HG03108 (cell line): ENCODE measurements around the gene RHEBL1.

ENCODE experiments used
- ATAC-seq: cut with Tn5 transposase; IDR thresholded peaks from one replicate; pipeline ENCODE4 v1.9.1; 2021; ENCODE audit warnings: moderate library complexity; ENCODE audit not compliant: unreplicated experiment

RHEBL1 gene

DNA sequence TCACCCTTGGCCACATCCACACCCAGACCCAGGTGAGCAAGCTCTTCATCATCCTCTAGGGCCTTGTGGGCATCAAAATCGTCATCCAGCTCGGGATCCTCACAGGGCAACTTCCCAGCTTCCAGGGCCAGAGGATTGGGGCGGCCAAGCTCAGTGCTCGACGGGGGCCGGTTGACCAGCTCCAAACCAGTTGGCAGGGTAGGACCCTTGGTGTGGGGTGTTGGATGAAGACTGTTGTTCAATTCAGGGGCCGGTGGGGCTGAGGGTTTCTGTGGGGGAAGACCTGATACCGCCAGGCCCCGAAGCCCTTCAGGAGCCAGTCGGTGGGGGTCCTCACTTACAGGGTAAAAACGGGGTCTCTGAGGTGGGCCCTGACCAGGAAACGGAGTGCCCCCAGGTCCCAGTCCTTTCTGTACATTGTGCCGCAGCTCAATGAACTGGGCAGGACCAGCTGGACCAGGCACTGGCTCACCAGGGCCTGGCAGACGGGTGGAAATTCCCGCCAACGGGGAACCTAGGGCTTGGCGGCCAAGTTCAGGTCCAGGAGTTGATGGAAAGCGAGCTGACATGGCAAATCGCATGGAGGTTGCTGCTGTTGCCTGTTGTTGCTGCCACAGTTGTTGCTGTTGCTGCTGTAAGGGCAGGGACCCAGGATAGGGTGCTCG is 31.4 kb downstream of the RHEBL1 start:
- ATAC-seq = no peak

DNA sequence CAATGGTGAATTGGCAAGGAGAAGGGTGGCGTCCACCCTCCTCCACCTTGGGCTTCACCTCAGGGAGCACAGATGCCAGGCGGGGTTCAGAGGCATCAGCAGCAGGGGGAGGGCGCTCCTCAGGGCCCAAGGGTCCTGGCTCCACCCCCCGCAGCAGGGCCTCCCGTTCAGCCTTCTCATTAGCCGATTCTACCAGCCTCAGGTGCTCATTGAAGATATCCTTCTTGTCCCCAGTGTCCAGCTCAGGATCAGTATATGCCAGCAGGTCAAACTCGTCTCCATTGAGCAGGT is 31.9 kb downstream of the RHEBL1 start:
- no peak for ATAC-seq

DNA sequence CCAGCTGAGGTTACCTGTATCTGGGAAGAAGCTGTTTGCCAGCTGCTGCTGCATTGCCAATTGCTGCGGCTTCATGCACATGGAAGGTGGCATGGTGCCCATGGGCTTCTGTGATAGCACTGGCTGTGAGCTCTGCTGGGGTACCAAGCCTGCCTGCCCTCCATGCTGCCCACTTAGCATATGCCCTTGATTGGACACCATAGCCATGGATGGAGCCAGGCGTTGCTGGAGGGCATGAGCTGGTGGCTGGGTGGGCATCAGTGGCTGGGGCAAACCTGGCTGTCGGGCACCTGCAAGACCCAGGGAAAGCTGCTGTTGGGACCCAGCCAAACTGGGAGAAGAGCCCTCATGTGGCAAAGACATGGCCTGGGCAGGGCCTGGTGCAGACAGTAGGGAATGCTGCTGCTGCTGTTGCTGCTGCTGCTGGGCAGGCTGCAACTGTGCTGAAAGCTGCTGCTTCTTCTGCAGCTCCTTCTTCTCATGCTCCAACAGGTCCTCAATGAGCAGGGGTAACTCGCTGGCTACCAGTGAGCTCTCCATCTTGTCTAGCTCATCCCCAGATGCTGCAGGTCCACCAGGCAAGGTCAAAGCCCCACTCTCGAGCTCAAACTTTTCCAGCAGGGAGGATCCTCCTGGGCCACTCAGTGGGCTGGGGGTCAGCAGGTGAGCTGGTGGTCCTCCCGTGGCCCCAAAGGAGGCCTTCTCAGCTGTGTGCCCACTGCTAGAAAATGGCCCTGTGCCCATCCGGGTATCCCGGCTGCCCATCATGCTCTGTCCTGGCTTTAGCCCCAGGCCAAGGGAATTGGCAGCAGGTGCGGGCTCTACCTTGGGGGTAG is 32.5 kb downstream of the RHEBL1 start:
- no peak for ATAC-seq

DNA sequence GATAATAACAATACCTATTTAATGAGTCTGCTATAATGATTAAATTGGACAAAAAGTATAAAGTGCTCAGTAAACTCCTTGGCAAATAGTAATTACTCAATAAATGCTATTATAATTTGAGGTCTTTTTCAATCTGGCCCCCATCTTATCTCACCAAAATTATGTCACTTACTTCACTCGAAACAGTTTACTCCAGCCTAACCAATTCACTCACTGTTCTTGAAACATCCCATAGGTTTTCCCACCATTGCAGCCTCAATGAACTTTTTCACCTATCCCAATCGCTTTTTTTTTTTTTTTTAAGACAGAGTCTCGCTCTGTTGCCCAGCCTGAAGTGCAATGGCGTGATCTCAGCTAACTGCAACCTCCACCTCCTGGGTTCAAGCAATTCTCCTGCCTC is 33.8 kb downstream of the RHEBL1 start:
- no peak for ATAC-seq

DNA sequence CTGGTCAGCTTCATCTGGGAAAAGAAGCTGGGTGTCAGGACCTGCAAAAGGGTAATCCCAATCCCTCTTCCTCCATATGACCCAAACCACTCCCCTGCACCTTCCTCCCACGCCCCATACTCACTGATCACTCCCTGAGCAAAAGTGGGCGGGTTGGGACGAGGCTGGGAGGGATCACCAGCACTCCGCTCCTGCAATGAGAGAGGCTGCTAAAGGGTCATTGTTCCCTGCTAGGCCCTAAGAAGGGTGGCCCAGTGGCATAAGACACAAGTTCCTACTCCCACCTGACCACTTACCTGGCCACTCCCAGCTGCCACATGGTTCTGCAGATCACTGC is 35.5 kb downstream of the RHEBL1 start:
- no peak for ATAC-seq

DNA sequence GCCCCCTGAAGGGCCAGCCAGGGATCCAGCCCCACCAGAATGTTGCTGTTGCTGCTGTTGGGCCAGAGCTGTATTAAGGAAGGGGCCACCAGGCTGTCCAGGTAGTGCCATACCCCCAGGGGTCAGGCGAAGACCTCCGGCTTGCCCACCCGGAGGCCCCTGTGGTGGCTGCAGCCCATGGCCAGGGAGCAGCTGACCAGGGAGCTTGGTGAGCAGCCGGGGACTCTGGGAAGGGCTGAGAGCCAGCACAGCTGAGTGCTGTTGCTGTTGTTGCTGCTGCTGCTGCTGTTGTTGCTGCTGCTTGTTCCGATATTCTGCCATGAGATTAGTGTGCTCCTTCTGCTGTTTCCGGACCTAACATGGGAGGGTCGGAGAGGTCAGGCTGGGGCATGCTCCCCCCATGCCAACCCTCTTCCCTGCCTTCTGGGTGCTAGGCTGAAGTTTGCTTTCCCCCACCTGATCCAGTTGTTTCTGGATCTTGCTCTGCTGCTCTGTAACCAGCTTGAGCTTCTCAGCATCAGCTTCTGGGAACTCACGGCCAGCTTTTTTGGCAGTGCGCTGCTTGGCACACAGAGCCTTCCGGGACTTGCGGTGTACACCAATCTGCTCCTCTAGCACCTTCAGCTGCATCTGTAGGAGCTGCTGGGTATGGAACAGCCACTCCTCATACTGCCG is 36.0 kb downstream of the RHEBL1 start:
- no peak for ATAC-seq

DNA sequence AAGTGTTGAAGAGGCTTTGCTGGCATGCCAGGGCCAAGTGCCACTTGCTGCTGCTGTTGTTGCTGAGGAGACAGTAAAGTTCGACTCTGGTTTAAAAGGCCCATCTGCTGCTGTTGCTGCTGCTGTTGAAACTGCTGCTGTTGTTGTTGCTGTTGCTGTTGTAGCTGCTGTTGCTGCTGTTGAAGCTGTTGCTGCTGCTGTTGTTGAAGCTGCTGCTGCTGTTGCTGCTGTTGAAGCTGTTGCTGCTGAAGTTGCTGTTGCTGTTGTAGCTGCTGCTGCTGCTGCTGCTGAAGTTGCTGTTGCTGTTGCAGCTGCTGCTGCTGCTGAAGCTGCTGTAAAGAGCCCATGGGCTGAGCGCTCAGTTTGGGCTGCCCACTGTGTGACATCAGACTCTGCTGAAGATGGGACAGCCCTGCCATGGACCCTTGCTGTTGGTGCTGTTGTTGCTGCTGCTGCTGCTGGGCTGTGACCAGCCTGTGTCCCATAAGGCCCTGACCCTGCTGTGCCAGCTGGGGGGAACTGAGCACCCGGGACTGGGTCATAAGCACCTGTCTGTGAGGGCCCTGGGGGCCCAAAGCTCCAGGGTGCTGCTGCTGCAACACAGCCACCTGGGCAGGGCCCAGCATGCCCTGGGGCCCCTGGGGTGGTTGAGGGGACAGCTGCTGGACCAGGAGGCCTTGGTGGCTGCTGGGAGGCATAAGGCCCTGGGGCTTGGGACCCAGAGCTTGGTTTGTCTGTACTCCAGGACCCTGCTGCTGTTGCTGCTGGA is 36.9 kb downstream of the RHEBL1 start:
- no peak for ATAC-seq

DNA sequence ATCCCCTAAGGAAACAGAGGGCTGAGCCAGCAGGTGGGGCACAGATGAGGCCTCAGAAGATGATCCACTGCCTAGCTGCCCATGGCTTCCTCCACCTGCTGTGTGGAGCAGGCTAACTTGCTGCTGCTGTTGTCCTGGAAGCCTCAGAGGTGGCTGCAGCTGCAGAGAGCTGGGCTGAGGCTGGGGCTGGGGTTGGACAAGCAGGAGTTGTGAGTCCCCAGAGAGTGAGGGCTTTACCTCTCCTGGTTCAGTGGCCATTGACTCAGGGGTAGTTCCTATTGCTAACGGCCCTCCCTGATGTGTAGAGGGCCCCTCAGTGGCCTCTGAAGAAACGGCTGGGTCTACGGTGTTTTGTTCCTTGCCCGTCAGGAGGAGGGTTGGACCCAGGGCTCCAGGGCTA is 37.5 kb downstream of the RHEBL1 start:
- no peak for ATAC-seq

DNA sequence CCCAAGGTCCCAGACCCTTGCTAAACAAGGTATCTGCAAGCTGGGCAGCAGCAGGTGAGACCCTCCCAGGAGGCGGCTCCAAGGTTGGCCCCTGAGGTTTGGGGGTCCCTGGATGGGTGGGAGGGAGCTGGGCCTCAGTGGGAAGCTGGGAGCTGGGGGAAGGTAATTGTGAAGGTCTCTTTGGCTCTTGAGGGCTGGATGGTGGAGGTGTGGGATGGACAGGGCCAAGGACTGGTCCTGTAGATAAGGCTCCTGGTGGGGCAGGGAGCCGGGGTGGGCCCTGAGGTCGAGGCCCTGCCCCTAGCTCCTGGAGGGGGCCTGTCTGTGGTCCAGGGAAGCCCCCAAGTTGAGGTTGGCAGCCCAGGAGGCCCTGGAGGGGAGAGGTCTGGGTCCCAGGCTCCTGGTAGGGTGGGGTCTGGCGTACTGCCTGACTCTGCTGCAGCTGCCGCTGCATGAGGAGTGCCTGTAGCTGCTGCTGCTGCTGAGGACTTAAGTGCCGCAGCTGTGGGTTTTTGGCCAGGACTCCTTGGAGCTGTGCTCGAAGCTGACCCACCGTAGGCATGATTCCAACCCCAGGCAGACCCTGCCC is 38.1 kb downstream of the RHEBL1 start:
- no peak for ATAC-seq

DNA sequence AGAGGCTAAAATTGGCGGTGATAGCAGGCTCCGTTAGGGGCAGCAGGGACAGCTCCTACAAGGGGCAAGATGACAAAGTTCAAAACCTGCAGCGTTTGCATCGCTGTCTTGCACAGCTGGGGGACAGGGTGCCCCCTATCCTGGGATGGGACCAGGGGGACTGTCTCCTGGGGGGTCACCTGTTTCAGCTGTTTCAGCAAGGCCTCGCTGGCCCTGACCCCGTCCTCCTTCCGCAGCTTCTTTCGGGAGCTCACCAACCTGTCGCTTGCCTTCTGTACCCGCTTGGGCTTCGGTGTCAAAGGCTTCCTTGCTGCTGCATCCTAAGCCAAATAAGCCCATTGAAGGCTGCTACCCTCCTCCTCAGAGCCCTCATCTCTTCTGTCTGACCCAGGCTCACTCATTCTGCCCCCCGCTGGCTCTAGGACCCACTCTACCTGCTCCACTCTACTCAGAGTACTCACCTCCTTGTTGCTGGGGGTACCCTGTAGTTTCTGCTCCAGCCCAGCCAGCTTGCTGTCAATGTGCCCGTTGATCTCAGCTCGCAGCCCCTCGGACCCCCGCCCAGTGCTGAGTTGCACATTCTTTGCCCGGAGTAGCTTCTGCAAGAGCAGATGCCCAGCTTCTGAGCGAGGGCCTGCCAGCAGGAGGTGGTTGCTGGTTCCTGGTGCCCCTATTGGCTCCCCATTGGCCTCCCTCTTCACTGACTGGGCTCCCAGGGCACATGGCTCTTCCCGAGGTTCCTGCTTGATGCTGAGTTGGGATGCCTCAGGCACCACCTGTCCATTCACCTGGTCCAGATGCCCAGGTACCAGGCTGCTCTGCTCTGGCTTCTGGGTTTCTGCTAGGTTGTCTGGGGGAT is 38.8 kb downstream of the RHEBL1 start:
- ATAC-seq = no peak

DNA sequence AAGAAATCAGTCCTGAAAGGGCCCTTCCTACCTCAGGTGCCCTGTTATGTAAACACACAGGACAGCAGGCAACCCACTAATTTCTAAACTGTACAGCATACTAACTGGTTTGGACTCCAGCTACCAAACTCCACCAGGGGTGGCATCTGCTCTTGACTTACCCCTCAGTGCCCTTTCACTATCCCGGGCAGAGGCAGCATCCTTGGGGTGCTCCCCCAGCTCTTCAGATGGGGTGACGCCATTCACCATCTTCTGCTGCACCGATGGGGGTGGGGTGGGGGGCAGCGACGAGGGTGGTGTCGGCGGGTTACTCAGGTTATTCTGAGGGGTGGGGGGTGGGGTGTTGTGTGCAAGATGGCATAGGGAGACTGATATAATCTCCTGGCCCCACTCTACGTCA is 39.7 kb downstream of the RHEBL1 start:
- ATAC-seq = no peak

DNA sequence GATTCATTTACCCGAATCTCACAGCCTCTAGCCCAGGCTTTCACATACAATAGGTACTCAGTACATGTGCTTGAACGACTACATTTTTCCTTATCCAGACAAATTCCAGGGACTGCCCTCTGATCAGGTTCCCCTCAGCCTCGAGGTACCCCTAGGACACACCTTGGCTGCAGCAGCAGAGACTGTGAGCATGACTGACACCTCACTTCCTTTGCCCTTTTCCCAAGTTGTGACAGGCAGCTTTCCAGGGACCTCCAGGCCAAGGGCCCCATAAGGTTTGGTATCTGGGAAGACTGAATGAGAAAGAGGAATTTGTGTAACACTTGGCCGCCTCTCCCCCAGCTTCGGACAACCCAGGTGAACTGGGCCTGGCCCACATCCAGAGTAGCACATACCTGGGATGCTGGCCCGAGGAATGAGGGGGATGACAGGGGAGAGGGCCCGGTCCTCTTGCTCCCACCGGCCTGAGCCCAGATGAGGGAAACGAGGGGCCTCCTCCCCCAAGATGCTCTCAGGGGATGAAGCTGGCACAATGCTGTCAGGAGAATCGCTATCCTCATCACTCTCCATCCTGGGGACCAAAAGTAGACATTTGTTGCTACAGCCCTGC is 41.0 kb downstream of the RHEBL1 start:
- ATAC-seq = no peak

DNA sequence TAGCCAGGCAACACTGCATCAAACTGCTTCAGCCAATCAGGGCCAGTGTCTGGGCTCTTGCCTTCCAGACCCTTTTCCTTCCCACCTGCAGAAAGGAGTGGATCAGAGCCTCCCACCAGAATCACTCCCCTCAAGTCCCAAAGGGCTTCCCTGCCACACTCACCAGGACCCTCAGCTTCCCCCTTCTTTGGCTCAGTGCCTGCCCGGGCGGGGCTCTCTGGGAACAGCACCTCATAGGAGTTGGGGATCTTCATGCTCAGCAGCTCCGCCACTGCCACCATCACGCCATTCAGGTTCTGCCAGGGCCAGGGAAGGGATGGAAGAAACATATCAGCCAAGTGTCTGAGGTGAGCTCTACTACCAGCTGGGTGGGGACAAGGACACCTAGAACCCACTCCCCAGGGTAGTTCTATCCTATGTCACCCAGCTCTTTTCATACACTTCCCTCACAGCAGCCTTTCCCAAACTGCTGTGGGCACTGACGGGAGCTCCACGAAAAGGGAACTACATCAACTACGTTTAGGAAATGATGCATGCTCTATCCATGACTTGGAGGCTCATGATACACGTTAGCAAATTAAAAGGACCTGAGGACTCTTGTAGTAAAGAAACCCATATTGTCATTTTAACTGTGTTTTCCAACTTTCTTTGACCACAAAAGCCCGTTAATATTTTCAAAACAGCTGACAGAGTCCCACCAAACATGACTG is 41.8 kb downstream of the RHEBL1 start:
- ATAC-seq = no peak

DNA sequence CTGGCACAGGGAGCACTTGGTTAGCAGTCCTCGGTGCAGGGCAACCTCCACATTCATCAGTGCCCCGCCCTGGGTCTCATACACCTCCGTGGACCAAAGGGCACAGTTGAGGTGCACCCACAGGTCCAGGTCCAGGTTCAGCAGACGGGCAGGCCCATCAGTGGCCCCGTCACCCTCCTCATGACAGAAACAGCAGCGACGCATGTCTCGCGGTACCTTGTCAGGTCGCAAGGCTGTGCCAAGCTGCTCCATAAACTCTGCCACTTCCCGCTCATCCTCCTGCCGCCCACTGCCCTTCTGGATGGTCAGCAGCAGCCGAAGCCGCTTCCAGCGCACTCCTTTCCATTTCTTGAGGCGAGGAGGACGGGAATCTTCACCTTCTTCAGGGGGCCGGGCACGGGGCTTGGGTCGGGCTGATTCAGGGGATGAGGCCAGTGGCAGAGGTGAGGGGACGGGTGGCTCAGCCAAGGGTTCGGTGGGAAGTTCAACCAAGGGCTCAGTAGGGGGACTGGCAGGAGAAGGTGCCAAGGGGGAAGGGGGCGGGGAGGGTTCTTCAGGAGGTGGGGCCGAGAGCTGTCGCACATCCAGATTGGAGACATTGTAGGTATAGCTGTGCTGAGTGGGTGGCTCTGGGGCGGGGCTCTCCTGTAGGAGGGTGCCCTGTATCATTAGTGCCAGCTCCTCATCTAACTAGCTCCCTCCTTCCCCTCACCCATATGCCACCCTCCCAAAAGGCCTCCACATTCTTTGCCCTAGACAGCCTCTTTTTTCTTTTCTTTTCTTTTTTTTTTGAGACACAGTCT is 42.9 kb downstream of the RHEBL1 start:
- no peak for ATAC-seq

DNA sequence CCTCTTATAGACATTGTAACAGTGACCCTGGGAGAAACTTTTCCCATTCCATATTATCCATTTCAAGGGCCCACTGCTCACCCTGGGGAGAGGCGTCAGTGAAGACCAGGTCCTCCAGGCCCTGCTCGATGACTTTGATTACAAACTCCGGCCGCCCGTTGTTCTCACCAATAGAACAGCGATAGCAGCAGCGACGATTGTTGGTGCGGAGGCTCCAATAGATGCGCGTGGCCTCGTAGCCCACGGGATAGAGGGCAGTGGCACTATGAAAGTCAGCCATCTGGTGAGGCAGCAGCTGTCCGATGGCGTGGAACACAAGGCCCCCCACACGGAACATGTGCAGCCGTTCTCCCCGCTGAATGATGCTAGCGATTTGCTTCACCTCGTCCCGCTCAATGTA is 43.7 kb downstream of the RHEBL1 start:
- ATAC-seq = no peak

DNA sequence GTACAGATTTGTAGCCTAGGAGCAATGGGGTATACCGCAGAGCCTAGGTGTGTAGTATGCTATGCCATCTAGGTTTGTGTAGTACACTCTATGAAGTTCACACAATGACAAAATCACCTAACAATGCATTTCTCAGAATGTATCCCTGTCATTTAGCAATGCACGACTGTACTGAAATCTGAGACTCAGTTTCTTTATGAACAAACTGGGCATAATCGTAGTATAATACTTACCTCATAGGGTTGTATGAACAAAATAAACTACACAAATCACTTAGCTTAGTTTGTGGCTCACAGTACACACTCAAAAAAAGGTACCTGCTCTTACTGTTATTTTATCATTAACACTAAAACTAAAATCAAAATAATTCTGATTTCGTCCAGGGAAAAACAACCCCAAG is 44.3 kb downstream of the RHEBL1 start:
- no peak for ATAC-seq

DNA sequence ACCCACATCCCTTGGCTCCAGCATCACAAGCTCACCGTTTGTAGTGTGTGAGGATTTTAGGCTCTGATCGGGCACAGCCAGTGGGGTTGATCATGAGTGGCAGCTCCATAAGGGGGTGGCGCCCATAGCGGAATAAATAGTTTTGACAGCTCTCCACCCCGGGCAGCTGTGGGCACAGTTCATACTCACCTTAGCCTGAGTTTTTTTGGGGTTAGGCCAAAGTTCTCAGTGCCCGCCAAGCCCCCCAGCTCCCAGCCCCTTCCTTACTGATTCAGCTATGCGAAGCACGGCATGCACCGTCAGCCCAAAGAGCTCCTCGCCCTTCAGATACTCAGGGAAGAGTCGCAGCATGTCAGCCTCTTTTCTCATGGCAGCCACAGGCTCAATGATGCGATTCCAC is 45.2 kb downstream of the RHEBL1 start:
- ATAC-seq = no peak

DNA sequence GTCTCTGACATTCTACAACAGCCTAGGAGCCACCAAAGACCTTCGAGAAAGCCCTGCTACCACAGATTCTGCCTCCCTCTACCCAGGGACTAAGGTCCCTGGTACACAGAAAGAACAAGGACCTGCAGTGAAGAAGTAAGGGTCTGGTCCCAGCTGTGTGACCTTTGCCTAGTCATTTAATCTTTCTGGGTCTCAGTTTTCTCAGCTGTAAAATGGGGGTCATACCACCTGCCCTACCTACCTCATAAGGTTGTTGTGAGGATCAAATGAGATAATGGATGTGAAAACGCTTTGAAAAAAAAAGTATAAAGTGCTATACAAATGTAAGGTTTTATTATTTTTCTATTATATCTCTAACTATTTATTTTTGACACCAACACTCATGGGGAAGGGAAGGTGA is 46.0 kb downstream of the RHEBL1 start:
- ATAC-seq = no peak
